Liver (tissue), 6 donors: ENCODE results near the gene WIF1. TPM values are rescaled to one million over a fixed set of nuclear protein-coding genes. Genes with fewer than 3 reads are reported as not detected.

Experiments
- GABPA ChIP-seq, 2 donors: IDR thresholded peaks in 1 of 2; conservative IDR thresholded peaks in 1 of 2; 2 replicates each; pipeline ENCODE4 v1.6.1; 2016; ENCODE audit warnings: antibody characterized with exemption in 2 of 2, mild to moderate bottlenecking in 1 of 2, moderate library complexity in 1 of 2
- polyA plus RNA-seq, 2 donors: library from polyadenylated mRNA; stranded (reverse) in 1 of 2; unstranded in 1 of 2; fragments of 200-250 nt in 1 of 2; fragments of >200 nt in 1 of 2; fragmentation: Nextera tagmentation in 1 of 2; extraction: Ambion mirVana in 1 of 2; gene quantifications; one replicate each; pipeline versions ENCODE4 v1.2.1 to v1.2.3, GENCODE V29; 2013 to 2015
- small RNA-seq: library from RNA; depleted of rRNA; stranded (forward); fragments of <200 nt; gene quantifications from one replicate; pipeline ENCODE3, GENCODE V24; 2014
- total RNA-seq, 2 donors: library from RNA; depleted of rRNA; stranded (reverse); fragments of >200 nt; gene quantifications; one replicate each; pipeline ENCODE4 v1.2.3, GENCODE V29; 2014
- donor health status: healthy.
- donor health status: healthy.
- donor health status: healthy.

Gene WIF1
- total and polyA plus RNA-seq, 4 donors: not detected

DNA sequence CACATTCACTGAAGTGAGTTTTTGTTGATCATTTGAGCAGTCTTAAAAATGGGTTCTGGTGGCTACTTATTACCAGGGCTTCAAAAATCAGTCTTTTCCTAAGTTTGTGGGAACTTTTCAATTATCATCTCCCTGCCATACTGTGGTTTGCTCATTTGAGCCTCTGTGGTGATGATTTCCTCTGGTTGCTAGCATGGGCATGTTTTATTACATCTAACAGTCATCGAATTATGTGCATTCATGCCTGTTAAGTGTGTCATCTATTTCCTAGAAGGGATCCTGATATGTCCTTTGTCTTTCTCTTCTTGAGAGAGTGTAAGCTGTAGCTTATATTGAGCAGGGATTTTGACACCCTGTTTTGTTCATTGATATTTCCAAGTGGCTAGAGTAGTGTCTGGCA is 116.8 kb downstream of the WIF1 start (continued):
- TF ChIP-seq GABPA (IDR thresholded peaks at IDR 0.05 in 1 of 2, conservative IDR thresholded peaks at IDR 0.05 in 1 of 2): no peak

Small RNA genes within 50 kb of the gene (small RNA-seq; reads per million reads assigned to genes)
- not detected for gene RNU6-166P

Other genes with a start within 250 kb of the WIF1 start
- 10 to 100 TPM; 18.2 to 19.5 TPM for gene LEMD3, start 48.3 kb upstream of the WIF1 start, total RNA-seq
- gene LEMD3, start 48.3 kb upstream of the WIF1 start, polyA plus RNA-seq: 1 to 10 TPM; 3.5 to 4.4 TPM
- gene MSRB3, start 157.4 kb upstream of the WIF1 start, total RNA-seq: 1 to 10 TPM; 3.5 to 5.2 TPM
- 1 to 10 TPM; 1.0 to 2.7 TPM for gene MSRB3, start 157.4 kb upstream of the WIF1 start, polyA plus RNA-seq